Measurements from ENCODE around the gene HTN3.
"Not testable (repeated sequence)": the region's sequence is repeated elsewhere in the genome, so short reads cannot be mapped to it uniquely, and the experiment has no call there.

The HTN3 gene

DNA sequence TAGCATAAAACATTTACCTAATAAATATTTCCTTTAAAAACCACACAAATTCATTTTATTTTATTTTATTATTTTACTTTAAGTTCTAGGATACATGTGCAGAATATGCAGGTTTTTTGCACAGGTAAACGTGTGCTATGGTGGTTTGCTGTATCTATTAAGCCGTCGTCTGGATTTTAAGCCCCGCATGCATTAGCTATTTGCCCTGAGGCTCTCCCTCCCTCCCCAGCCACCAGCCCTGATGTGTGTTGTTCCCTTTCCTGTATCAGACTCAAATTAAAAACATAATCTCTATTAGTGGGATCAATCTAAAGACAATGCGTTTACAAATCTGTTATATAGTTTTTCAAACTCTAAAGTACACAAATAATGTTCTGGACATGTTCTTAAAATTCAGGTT, 1.2 kb upstream of the HTN3 start:
- TF ChIP-seq EZH2 (IDR thresholded peaks at IDR 0.05; ENCODE audit: borderline replicate concordance, low read depth, low read length, severe bottlenecking): no peak
- Histone ChIP-seq H3K4me1 (ENCODE audit: insufficient read depth, low read length) (no peaks in the 10 kb centered on the region), H3K27me3 (ENCODE audit: insufficient read depth, low read length, poor library complexity) (no peaks in the 10 kb centered on the region), H3K79me2 (ENCODE audit: insufficient read depth, low read length) (no peaks in the 10 kb centered on the region), H4K20me1 (ENCODE audit: insufficient read depth, low read length) (no peaks in the 10 kb centered on the region), H3K4me3 (ENCODE audit: low read depth in 1 of 2, low read length in 2 of 2) (no peak overlapping the region), H3K9ac (ENCODE audit: low read depth, low read length) (no peak overlapping the region), H3K9me3 (ENCODE audit: insufficient read depth, low read length, severe bottlenecking) (no peaks in the 10 kb centered on the region), H2AFZ (ENCODE audit: low read depth, low read length) (no peak overlapping the region), H3K36me3 (ENCODE audit: insufficient read depth, low read length) (no peaks in the 10 kb centered on the region), H3K4me2 (ENCODE audit: insufficient read depth, low read length) (no peak overlapping the region), H3K27ac (ENCODE audit: low read length) (no peak overlapping the region)
- DNase-seq (no peak), ATAC-seq (ENCODE audit: insufficient read depth, low read depth) (no peak)

DNA sequence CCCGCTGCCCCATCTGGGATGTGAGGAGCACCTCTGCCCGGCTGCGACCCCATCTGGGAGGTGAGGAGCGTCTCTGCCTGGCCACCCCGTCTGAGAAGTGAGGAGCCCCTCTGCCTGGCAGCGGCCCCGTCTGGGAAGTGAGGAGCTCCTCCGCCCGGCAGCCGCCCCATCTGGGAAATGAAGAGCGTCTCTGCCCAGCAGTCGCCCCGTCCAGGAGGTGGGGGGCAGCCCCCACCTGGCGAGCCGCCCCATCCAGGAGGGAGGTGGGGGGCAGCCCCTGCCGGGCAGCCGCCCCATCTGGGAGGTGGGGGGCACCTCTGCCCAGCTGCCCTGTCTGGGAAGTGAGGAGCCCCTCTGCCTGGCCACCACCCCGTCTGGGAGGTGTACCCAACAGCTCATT, 9.3 kb downstream of the HTN3 start:
- not testable (repeated sequence) for H2AFZ ChIP-seq (ENCODE audit: low read depth, low read length); H3K4me3 ChIP-seq (ENCODE audit: low read depth in 1 of 2, low read length in 2 of 2); H4K20me1 ChIP-seq (ENCODE audit: insufficient read depth, low read length); ATAC-seq (ENCODE audit: insufficient read depth, low read depth); H3K27ac ChIP-seq (ENCODE audit: low read length); H3K36me3 ChIP-seq (ENCODE audit: insufficient read depth, low read length); H3K9ac ChIP-seq (ENCODE audit: low read depth, low read length); H3K9me3 ChIP-seq (ENCODE audit: insufficient read depth, low read length, severe bottlenecking); DNase-seq; H3K4me2 ChIP-seq (ENCODE audit: insufficient read depth, low read length); H3K27me3 ChIP-seq (ENCODE audit: insufficient read depth, low read length, poor library complexity); H3K4me1 ChIP-seq (ENCODE audit: insufficient read depth, low read length); H3K79me2 ChIP-seq (ENCODE audit: insufficient read depth, low read length)

GRCh38 chr4:70039928-70040327, 11.7 kb downstream of the HTN3 start:
- H4K20me1 ChIP-seq (ENCODE audit: insufficient read depth, low read length); H3K4me3 ChIP-seq (ENCODE audit: low read depth in 1 of 2, low read length in 2 of 2); H3K4me1 ChIP-seq (ENCODE audit: insufficient read depth, low read length); H3K27ac ChIP-seq (ENCODE audit: low read length); H2AFZ ChIP-seq (ENCODE audit: low read depth, low read length); H3K36me3 ChIP-seq (ENCODE audit: insufficient read depth, low read length); DNase-seq; H3K27me3 ChIP-seq (ENCODE audit: insufficient read depth, low read length, poor library complexity); H3K79me2 ChIP-seq (ENCODE audit: insufficient read depth, low read length); H3K9me3 ChIP-seq (ENCODE audit: insufficient read depth, low read length, severe bottlenecking); ATAC-seq (ENCODE audit: insufficient read depth, low read depth); H3K9ac ChIP-seq (ENCODE audit: low read depth, low read length); H3K4me2 ChIP-seq (ENCODE audit: insufficient read depth, low read length): not testable (repeated sequence)

DNA sequence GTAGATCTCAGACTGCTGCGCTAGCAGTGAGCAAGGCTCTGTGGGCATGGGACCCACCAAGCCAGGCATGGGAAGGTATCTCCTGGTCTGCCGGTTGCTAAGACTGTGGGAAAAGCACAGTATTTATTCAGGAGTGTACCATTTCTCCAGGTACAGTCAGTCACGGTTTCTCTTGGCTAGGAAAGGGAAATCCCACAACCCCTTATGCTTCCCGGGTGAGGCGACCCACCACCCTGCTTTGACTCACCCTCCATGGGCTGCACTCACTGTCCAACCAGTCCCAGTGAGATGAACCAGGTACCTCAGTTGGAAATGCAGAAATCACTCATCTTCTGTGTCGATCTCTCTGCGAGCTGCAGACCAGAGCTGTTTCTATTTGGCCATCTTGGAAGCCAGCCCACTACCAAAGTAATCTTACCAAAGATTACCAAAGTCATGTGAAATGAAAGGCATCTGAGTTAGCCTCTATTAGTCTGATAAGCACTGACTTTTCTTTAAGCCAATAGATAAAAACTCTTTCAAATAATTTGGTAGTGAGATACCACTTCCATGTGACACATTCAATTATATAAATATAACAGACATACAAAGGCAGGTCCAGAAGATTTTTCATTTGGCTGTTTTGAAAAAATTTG, 13.5 kb downstream of the HTN3 start:
- no peak overlapping the region for H2AFZ ChIP-seq (ENCODE audit: low read depth, low read length)
- no peak overlapping the region for H3K4me2 ChIP-seq (ENCODE audit: insufficient read depth, low read length)
- no peak overlapping the region for H3K27ac ChIP-seq (ENCODE audit: low read length)
- no peaks in the 10 kb centered on the region for H3K4me1 ChIP-seq (ENCODE audit: insufficient read depth, low read length)
- TF ChIP-seq CTCF (IDR thresholded peaks at IDR 0.05; ENCODE audit: borderline replicate concordance, extremely low read depth, low read length, poor library complexity, severe bottlenecking): no peak
- TF ChIP-seq EZH2 (IDR thresholded peaks at IDR 0.05; ENCODE audit: borderline replicate concordance, low read depth, low read length, severe bottlenecking): no peak
- ATAC-seq (ENCODE audit: insufficient read depth, low read depth) (no peak), DNase-seq (no peak)
- H3K36me3 ChIP-seq (ENCODE audit: insufficient read depth, low read length): no peaks in the 10 kb centered on the region
- H3K4me3 ChIP-seq (ENCODE audit: low read depth in 1 of 2, low read length in 2 of 2): no peak overlapping the region
- H3K9ac ChIP-seq (ENCODE audit: low read depth, low read length): no peak overlapping the region
- H3K79me2 ChIP-seq (ENCODE audit: insufficient read depth, low read length): no peaks in the 10 kb centered on the region
- H4K20me1 ChIP-seq (ENCODE audit: insufficient read depth, low read length): no peaks in the 10 kb centered on the region
- H3K27me3 ChIP-seq (ENCODE audit: insufficient read depth, low read length, poor library complexity): no peaks in the 10 kb centered on the region
- H3K9me3 ChIP-seq (ENCODE audit: insufficient read depth, low read length, severe bottlenecking): no peaks in the 10 kb centered on the region

DNA sequence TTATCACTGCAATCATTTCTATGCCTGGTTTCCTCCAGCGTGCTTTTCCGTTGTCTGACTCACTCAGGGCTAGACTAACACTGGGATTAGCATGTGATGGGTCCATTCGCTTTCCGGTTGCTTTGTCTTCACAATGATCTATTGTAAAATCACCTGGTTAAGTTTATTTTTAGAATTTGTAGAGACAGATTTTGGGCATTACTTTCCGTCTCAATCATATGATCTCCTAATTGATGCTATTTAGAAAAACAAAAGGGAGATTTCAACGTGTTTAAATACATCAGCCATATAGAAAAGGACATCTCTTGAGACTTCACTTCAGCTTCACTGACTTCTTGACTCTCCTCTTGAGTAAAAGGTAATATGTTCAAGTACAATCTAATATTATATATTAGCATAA, 21.9 kb downstream of the HTN3 start, which contains the start of gene HTN1:
HTN1 (plus strand) TSS at position 301 of the 400 bp plus-strand sequence. CDS start 2,639 bp downstream, outside the sequence.
- ATAC-seq (ENCODE audit: insufficient read depth, low read depth); H3K36me3 ChIP-seq (ENCODE audit: insufficient read depth, low read length); H3K79me2 ChIP-seq (ENCODE audit: insufficient read depth, low read length); H3K4me1 ChIP-seq (ENCODE audit: insufficient read depth, low read length); H3K27me3 ChIP-seq (ENCODE audit: insufficient read depth, low read length, poor library complexity); H3K4me2 ChIP-seq (ENCODE audit: insufficient read depth, low read length); H2AFZ ChIP-seq (ENCODE audit: low read depth, low read length); H4K20me1 ChIP-seq (ENCODE audit: insufficient read depth, low read length); H3K4me3 ChIP-seq (ENCODE audit: low read depth in 1 of 2, low read length in 2 of 2); H3K9ac ChIP-seq (ENCODE audit: low read depth, low read length); H3K27ac ChIP-seq (ENCODE audit: low read length); DNase-seq; H3K9me3 ChIP-seq (ENCODE audit: insufficient read depth, low read length, severe bottlenecking): not testable (repeated sequence)

DNA sequence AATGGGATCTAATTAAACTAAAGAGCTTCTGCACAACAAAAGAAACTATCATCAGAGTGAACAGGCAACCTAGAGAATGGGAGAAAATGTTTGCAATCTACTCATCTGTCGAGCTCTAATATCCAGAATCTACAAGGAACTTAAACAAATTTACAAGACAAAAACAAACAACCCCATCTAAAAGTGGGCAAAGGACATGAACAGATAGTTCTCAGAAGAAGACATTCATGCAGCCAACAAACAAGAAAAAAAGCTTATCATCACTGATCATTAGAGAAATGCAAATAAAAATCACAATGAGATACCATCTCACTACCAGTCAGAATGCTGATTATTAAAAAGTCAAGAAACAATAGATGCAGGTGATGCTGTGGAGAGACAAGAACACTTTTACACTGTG, 28.3 kb downstream of the HTN3 start:
- DNase-seq; H2AFZ ChIP-seq (ENCODE audit: low read depth, low read length); H3K36me3 ChIP-seq (ENCODE audit: insufficient read depth, low read length); H3K4me1 ChIP-seq (ENCODE audit: insufficient read depth, low read length); H3K27me3 ChIP-seq (ENCODE audit: insufficient read depth, low read length, poor library complexity); H4K20me1 ChIP-seq (ENCODE audit: insufficient read depth, low read length); H3K4me3 ChIP-seq (ENCODE audit: low read depth in 1 of 2, low read length in 2 of 2); H3K9ac ChIP-seq (ENCODE audit: low read depth, low read length); H3K79me2 ChIP-seq (ENCODE audit: insufficient read depth, low read length); ATAC-seq (ENCODE audit: insufficient read depth, low read depth); H3K4me2 ChIP-seq (ENCODE audit: insufficient read depth, low read length); H3K9me3 ChIP-seq (ENCODE audit: insufficient read depth, low read length, severe bottlenecking); H3K27ac ChIP-seq (ENCODE audit: low read length): not testable (repeated sequence)

All from DND-41 (cell line).